SK-N-SH treated with all-trans-retinoic acid at 6 μM for 48 hours (cell line): ENCODE measurements around the gene EML6.

Source experiments
- ATAC-seq: fragments of 200-7000 bp; cut with Tn5 transposase; 3 replicates; pipeline ENCODE4 v1.9.1; 2020; ENCODE audit warnings: mild to moderate bottlenecking, moderate library complexity
- ARNTL ChIP-seq: fragments of 450-650 bp; formaldehyde crosslinking; IDR thresholded peaks from 2 replicates; pipeline ENCODE4 v1.5.0; 2020; ENCODE audit warnings: low read depth, mild to moderate bottlenecking, moderate library complexity, borderline replicate concordance
- BACH2 ChIP-seq: fragments of 250-450 bp; sonication (Bioruptor Pico); IDR thresholded peaks from 2 replicates; pipeline ENCODE4 v1.9.0; 2021; ENCODE audit warnings: mild to moderate bottlenecking, borderline replicate concordance
- PPARA ChIP-seq: fragments of 250-450 bp; sonication (Bioruptor Pico); IDR thresholded peaks from 2 replicates; pipeline ENCODE4 v1.5.0; 2020; ENCODE audit warnings: mild to moderate bottlenecking, borderline replicate concordance
- ZNF565 ChIP-seq: fragments of 450-650 bp; formaldehyde crosslinking; conservative IDR thresholded peaks from 2 replicates; pipeline ENCODE4 v1.5.0; 2020; ENCODE audit warnings: low read depth, mild to moderate bottlenecking, moderate library complexity
- TF ChIP-seq, protein P1 (sequence below): fragments of 250-450 bp; sonication (Bioruptor Pico); IDR thresholded peaks from 2 replicates; pipeline ENCODE4 v1.8.0; 2020; ENCODE audit warnings: mild to moderate bottlenecking, moderate library complexity, borderline replicate concordance
- TF ChIP-seq, protein P2 (sequence below): fragments of 250-450 bp; sonication (Bioruptor Pico); IDR thresholded peaks from 2 replicates; pipeline ENCODE4 v1.5.1; 2020; ENCODE audit warnings: low read depth, mild to moderate bottlenecking, moderate library complexity

EML6 gene

DNA sequence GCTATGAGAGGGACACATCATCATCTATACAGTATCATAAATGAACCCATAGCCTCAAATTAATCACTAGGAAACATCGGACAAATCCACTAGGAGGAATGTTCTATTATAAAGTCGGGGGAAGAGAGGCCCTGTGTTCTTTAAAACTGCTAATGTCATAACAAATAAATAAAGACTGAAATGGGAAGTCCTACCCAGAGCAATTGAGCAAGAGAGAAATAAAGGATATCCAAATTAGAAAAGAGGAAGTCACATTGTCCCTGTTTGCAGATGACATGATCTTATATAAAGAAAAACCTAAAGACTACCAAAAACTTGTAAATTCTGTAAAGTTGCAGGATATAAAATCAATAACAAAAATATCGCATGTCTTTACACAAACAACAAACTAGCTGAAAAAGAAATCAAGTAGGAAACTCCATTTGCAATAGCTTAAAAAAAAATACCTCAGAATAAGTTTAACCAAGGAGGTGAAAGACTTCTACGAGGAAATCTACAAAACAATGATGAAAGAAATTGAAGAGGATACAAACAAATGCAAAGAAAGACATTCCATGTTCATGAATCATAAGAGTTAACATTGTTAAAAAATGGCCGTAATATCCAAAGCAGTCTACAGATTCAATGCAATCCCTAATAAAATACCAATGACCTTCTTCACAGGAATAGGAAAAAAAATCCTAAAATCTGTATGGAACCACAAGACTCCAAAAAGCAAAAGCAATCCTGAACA, 296.2 kb downstream of the EML6 start:
- no peak for ATAC-seq
- no peak for TF ChIP-seq PPARA (CRISPR knock-in tag)
- TF ChIP-seq ARNTL (CRISPR knock-in tag) = no peak
- TF ChIP-seq, protein P1, sequence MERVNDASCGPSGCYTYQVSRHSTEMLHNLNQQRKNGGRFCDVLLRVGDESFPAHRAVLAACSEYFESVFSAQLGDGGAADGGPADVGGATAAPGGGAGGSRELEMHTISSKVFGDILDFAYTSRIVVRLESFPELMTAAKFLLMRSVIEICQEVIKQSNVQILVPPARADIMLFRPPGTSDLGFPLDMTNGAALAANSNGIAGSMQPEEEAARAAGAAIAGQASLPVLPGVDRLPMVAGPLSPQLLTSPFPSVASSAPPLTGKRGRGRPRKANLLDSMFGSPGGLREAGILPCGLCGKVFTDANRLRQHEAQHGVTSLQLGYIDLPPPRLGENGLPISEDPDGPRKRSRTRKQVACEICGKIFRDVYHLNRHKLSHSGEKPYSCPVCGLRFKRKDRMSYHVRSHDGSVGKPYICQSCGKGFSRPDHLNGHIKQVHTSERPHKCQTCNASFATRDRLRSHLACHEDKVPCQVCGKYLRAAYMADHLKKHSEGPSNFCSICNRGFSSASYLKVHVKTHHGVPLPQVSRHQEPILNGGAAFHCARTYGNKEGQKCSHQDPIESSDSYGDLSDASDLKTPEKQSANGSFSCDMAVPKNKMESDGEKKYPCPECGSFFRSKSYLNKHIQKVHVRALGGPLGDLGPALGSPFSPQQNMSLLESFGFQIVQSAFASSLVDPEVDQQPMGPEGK (CRISPR knock-in tag) = no peak
- TF ChIP-seq, protein P2, sequence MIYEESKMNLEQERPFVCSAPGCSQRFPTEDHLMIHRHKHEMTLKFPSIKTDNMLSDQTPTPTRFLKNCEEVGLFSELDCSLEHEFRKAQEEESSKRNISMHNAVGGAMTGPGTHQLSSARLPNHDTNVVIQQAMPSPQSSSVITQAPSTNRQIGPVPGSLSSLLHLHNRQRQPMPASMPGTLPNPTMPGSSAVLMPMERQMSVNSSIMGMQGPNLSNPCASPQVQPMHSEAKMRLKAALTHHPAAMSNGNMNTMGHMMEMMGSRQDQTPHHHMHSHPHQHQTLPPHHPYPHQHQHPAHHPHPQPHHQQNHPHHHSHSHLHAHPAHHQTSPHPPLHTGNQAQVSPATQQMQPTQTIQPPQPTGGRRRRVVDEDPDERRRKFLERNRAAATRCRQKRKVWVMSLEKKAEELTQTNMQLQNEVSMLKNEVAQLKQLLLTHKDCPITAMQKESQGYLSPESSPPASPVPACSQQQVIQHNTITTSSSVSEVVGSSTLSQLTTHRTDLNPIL = no peak
- TF ChIP-seq ZNF565 (CRISPR knock-in tag) = no peak
- TF ChIP-seq BACH2 (CRISPR knock-in tag) = no peak
